Thyroid gland (tissue), 4 donors: ENCODE data around the gene PTPRR. TPM values are rescaled to one million over a fixed set of nuclear protein-coding genes. Genes with fewer than 3 reads are reported as not detected.

ENCODE experiments used
- DNase-seq, 2 donors: peaks; one replicate each; pipeline ENCODE4 v3.0.0-alpha.2; 2019
- H3K27ac ChIP-seq, 3 donors: fragments of 200-600 bp; sonication (generic); 1 replicate in 2 of 3; 2 replicates in 1 of 3; pipeline ENCODE4 v1.5.1; 2016 to 2019; ENCODE audit warnings: mild to moderate bottlenecking in 1 of 3, moderate library complexity in 1 of 3
- H3K27me3 ChIP-seq: fragments of 200-600 bp; sonication (generic); one replicate; pipeline ENCODE4 v1.5.1; 2019
- H3K36me3 ChIP-seq, 2 donors: fragments of 200-600 bp; sonication (generic); one replicate each; pipeline ENCODE4 v1.5.1; 2016 to 2019
- H3K4me1 ChIP-seq, 2 donors: fragments of 200-600 bp; sonication (generic); one replicate each; pipeline ENCODE4 v1.5.1; 2017 to 2019
- H3K4me3 ChIP-seq, 3 donors: fragments of 200-600 bp; sonication (generic); replicated peaks in 1 of 3; 1 replicate in 2 of 3; 2 replicates in 1 of 3; pipeline ENCODE4 v1.5.1; 2016; ENCODE audit warnings: mild to moderate bottlenecking in 1 of 3
- H3K9me3 ChIP-seq: fragments of 200-600 bp; sonication (generic); one replicate; pipeline ENCODE4 v1.5.1; 2017
- CTCF ChIP-seq, 6 experiments: fragments of 200-600 bp in 3 of 6; fragments of 450-650 bp in 3 of 6; sonication (generic) in 3 of 6; IDR thresholded peaks; one replicate each; pipeline ENCODE4 v1.5.1; 2016 to 2019; ENCODE audit warnings: antibody characterized with exemption in 6 of 6, mild to moderate bottlenecking in 2 of 6, inconsistent platforms in 1 of 6, moderate library complexity in 1 of 6
- POLR2A ChIP-seq, 2 donors: fragments of 450-650 bp; IDR thresholded peaks; one replicate each; pipeline ENCODE4 v1.6.1; 2017; ENCODE audit warnings: antibody characterized with exemption in 2 of 2, mild to moderate bottlenecking in 2 of 2, moderate library complexity in 1 of 2
- WGBS, 2 donors: methylation state at CpG; one replicate each; pipeline ENCODE4 v1.1.5; 2017; 5-methylcytosine and 5-hydroxymethylcytosine counted together
- intact Hi-C: fragments of 100-400 bp; cut with DNase I; formaldehyde crosslinking; loops from one replicate; pipeline ENCODE4 v1.15.1; 2023
- total RNA-seq, 4 donors: library from RNA; depleted of rRNA; stranded (reverse); fragments of >200 nt; gene quantifications; one replicate each; pipeline ENCODE4 v1.2.3, GENCODE V29; 2016

PTPRR gene
- total RNA-seq, 4 donors from 2014 or later: 0.39 to 0.94 (median 0.67) TPM; not detected in 1

DNA sequence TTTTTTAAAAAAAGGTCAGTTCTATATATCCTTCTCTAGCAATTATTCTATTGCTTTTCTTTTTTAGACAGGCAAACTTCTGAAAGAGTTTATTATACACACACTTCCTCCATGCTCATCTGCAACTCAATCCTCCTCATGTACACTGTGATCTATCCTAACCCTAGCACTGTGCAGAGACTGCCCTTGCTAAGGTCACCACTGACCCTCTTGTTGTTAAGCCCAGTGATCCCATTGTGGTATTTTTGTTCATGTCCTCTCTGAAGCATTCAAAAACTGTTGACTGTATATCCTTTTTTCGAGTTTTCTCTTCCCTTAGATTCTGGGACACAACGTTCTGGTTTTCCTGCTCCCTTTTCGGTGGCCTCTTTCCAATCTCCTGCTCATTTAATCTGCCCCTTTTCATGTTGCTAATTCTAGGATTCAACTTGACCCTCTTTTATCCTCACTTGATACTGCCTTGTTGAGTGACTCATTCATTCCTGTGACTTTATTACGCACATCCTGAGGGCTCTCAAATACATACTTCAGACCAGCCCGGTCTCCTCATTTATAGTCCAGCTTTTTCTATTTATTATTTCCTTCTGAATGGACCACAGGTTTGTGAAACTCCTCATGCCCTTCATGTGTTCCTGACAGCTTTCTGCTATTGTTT, 229.4 kb downstream of the PTPRR start:
- intact Hi-C loops: no loop called here
- WGBS, 2 donors: 61 to 68% methylated on average over 5 of the region's 5 CpGs
- Histone ChIP-seq H3K4me3 (no peak overlapping the region), H3K4me1 (peaks cover 0 to 5% of the 10 kb centered on the region in 2 donors), H3K9me3 (no peaks in the 10 kb centered on the region), H3K27me3 (no peaks in the 10 kb centered on the region), H3K27ac (peak overlapping the region in 1 of 3 donors; percentile 66), H3K36me3 (no peaks in the 10 kb centered on the region)
- no peak for TF ChIP-seq CTCF (IDR thresholded peaks at IDR 0.05)
- TF ChIP-seq POLR2A (IDR thresholded peaks at IDR 0.05): no peak
- no peak for DNase-seq

DNA sequence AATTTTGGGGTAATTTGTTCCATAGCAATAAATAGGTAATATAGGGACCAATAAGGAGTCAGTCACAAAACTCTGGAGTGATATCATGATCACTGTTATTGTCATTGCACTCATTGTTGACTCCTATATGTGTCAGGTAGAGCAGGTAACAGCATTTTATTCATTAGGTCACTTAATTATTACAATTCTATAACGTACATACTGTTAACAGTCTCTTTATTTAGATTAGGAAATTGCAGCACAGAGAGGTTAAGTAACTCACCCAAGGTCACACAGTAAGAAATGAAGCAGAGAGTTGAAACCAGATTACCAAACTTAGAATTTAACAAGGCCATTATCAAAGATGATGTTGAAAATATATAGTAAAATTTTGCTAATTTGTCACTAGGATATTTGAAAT, 233.6 kb downstream of the PTPRR start:
- DNase-seq: no peak
- no peak for TF ChIP-seq CTCF (IDR thresholded peaks at IDR 0.05)
- TF ChIP-seq POLR2A (IDR thresholded peaks at IDR 0.05): no peak
- Histone ChIP-seq H3K4me1 (peaks cover 6 to 7% of the 10 kb centered on the region in 2 donors), H3K4me3 (no peak overlapping the region), H3K36me3 (no peaks in the 10 kb centered on the region), H3K27ac (no peak overlapping the region), H3K27me3 (no peaks in the 10 kb centered on the region), H3K9me3 (no peaks in the 10 kb centered on the region)
- intact Hi-C loops: no loop called here
- WGBS, 2 donors: 83 to 84% methylated on average over 1 of the region's 1 CpG

DNA sequence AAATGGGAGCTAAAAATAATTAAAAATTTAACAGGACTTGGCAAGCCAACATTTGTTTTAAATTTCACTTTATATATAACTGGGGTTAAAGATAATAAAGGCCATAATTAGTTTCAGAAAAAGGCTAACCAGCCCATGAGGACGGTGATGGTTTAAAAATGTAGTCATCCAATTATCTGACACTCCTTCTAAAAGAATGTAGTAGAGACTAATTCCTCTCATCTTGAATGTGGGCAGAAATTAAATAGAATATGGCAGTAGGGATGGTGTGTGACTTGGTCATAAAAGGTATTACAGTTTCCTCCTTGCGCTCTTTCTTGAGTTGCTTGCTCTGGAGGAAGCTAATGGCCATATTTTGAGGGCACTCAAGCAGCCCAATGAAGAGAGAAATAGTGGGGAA, 234.2 kb downstream of the PTPRR start:
- Histone ChIP-seq H3K4me3 (no peak overlapping the region), H3K9me3 (no peaks in the 10 kb centered on the region), H3K36me3 (no peaks in the 10 kb centered on the region), H3K4me1 (peaks cover 6 to 7% of the 10 kb centered on the region in 2 donors), H3K27ac (no peak overlapping the region), H3K27me3 (no peaks in the 10 kb centered on the region)
- no peak for DNase-seq
- 88 to 90% methylated on average over 2 of the region's 2 CpGs for WGBS, 2 donors
- no peak for TF ChIP-seq POLR2A (IDR thresholded peaks at IDR 0.05)
- TF ChIP-seq CTCF (IDR thresholded peaks at IDR 0.05): no peak
- intact Hi-C loops: no loop called here

GRCh38 chr12:70683976-70684375, 236.6 kb downstream of the PTPRR start:
- Histone ChIP-seq H3K36me3 (no peaks in the 10 kb centered on the region), H3K4me1 (peaks cover 6 to 7% of the 10 kb centered on the region in 2 donors), H3K4me3 (no peak overlapping the region), H3K9me3 (no peaks in the 10 kb centered on the region), H3K27ac (peak overlapping the region in 1 of 3 donors; percentile 74), H3K27me3 (no peaks in the 10 kb centered on the region)
- intact Hi-C loops: no loop called here
- no peak for TF ChIP-seq POLR2A (IDR thresholded peaks at IDR 0.05)
- no peak for TF ChIP-seq CTCF (IDR thresholded peaks at IDR 0.05)
- DNase-seq: peak in 1 of 2 donors; percentile 11
- WGBS, 2 donors: 27 to 50% methylated on average over 3 of the region's 3 CpGs

DNA sequence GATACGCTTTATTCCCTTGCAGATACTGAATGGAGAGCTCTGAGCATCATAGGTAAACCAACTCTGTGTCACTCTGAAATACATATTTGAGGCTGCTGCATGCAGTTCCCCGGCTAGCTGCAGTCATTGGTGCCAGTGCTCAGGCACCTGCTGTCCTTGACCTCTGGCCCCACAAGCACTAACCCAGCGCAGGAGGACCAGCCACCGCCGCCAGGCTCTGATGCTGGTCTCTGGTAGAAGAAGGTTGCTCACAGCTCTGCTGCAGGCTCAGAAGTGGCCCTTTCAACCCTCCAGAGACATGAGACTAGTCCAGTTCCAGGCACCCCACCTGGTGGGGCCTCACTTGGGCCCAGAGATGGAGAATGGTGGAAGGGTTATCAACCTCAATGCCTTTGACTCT, 248.8 kb downstream of the PTPRR start:
- 88 to 98% methylated on average over 3 to 5 of the region's 5 CpGs for WGBS, 2 donors
- intact Hi-C loops: no loop called here

More for the DNA sequence above, 248.8 kb downstream of the PTPRR start:
- Histone ChIP-seq H3K4me3 (no peak overlapping the region), H3K27me3 (no peaks in the 10 kb centered on the region), H3K27ac (no peak overlapping the region), H3K9me3 (no peaks in the 10 kb centered on the region), H3K36me3 (no peaks in the 10 kb centered on the region), H3K4me1 (no peaks in the 10 kb centered on the region)
- TF ChIP-seq CTCF (IDR thresholded peaks at IDR 0.05): no peak
- TF ChIP-seq POLR2A (IDR thresholded peaks at IDR 0.05): no peak
- no peak for DNase-seq
